Right lobe of liver (tissue), 4 donors: Measurements from ENCODE around the gene ITPR1.

ENCODE experiments used
- CTCF ChIP-seq, 4 donors: fragments of 200-600 bp in 3 of 4; fragments of 450-650 bp in 1 of 4; IDR thresholded peaks; one replicate each; pipeline versions ENCODE4 v1.5.1 to v1.8.0; 2016 to 2022; ENCODE audit warnings: antibody characterized with exemption in 4 of 4, mild to moderate bottlenecking in 2 of 4
- POLR2A ChIP-seq: fragments of 450-650 bp; IDR thresholded peaks from one replicate; pipeline ENCODE4 v1.6.1; 2017; ENCODE audit warnings: antibody characterized with exemption, mild to moderate bottlenecking
- donor health status: DM: no; HTN: no; CAD: no.
- donor health status: DM: no; HTN: no; CAD: no.
- donor health status: DM: no; HTN: yes; CAD: no.

DNA sequence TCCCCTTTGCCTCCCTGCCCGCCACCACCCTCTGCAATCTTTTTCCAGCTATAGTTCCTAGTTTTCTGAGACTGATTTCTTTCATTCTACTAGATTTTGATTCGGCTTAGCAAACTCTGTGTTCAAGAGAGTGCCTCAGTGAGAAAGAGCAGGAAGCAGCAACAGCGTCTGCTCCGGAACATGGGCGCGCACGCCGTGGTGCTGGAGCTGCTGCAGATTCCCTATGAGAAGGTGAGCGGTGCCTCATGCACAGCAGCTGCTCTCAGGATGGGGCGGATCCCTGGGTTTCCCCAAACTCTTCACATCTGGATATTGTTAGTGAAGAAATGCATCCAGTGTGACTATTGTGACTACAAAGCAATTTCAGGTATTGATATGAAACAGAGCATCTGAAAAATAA is 191.8 kb downstream of the ITPR1 start:
- TF ChIP-seq CTCF (IDR thresholded peaks at IDR 0.05): no peak
- no peak for TF ChIP-seq POLR2A
